CD8-positive, alpha-beta memory T cell (primary cell): ENCODE results near the gene PIEZO2. TPM values are rescaled to one million over a fixed set of nuclear protein-coding genes. Genes with fewer than 3 reads are reported as not detected.
"Not testable (repeated sequence)": the region's sequence is repeated elsewhere in the genome, so short reads cannot be mapped to it uniquely, and the experiment has no call there.

ENCODE experiments used
- CTCF ChIA-PET: fragments of 350-600 bp; sonication (Branson Sonifier 250); formaldehyde crosslinking; loops from one replicate; lab custom pipeline; 2021; ENCODE audit warnings: antibody characterized with exemption; lab: Charles Lee
- POLR2A ChIA-PET: fragments of 350-600 bp; sonication (Branson Sonifier 250); formaldehyde crosslinking; loops from one replicate; lab custom pipeline; 2021; ENCODE audit warnings: antibody characterized with exemption; lab: Charles Lee
- DNase-seq, 5 donors: peaks; one replicate each; pipeline versions ENCODE4 v3.0.0 to v3.0.0-alpha.2; 2020 to 2022; ENCODE audit warnings: mixed read lengths in 1 of 5
- H3K27ac ChIP-seq: one replicate; pipeline ENCODE4 v1.7.0; 2013; ENCODE audit warnings: low read depth, mild to moderate bottlenecking, low read length, moderate library complexity
- H3K27me3 ChIP-seq: 2 replicates; pipeline ENCODE4 v1.7.0; 2013; ENCODE audit warnings: low read length, mild to moderate bottlenecking; ENCODE audit not compliant: insufficient read depth, poor library complexity, severe bottlenecking
- H3K36me3 ChIP-seq: 2 replicates; pipeline ENCODE4 v1.7.0; 2013; ENCODE audit warnings: mild to moderate bottlenecking, low read length, moderate library complexity; ENCODE audit not compliant: insufficient read depth
- H3K4me1 ChIP-seq: 2 replicates; pipeline ENCODE4 v1.7.0; 2013; ENCODE audit warnings: mild to moderate bottlenecking, low read length, moderate library complexity; ENCODE audit not compliant: insufficient read depth
- H3K4me3 ChIP-seq: 2 replicates; pipeline ENCODE4 v1.7.0; 2013; ENCODE audit warnings: mild to moderate bottlenecking, low read length
- H3K9me3 ChIP-seq: 2 replicates; pipeline ENCODE4 v1.7.0; 2013; ENCODE audit warnings: mild to moderate bottlenecking, low read length
- H3K27ac Mint-ChIP-seq, 8 donors: one replicate each; pipeline ENCODE4 v1.8.0; 2020 to 2021; ENCODE audit warnings: mixed read lengths in 8 of 8, mild to moderate bottlenecking in 6 of 8, inconsistent platforms in 3 of 8, moderate library complexity in 3 of 8
- H3K27me3 Mint-ChIP-seq, 2 donors: one replicate each; pipeline ENCODE4 v1.8.0; 2020 to 2021; ENCODE audit warnings: mixed read lengths in 2 of 2, mild to moderate bottlenecking in 1 of 2, moderate library complexity in 1 of 2
- H3K36me3 Mint-ChIP-seq, 3 donors: one replicate each; pipeline ENCODE4 v1.8.0; 2020 to 2021; ENCODE audit warnings: mixed read lengths in 3 of 3, inconsistent platforms in 1 of 3, mild to moderate bottlenecking in 1 of 3
- H3K4me1 Mint-ChIP-seq, 3 donors: one replicate each; pipeline ENCODE4 v1.8.0; 2020 to 2021; ENCODE audit warnings: mixed read lengths in 3 of 3, inconsistent platforms in 1 of 3, mild to moderate bottlenecking in 1 of 3
- H3K4me3 Mint-ChIP-seq, 7 donors: one replicate each; pipeline ENCODE4 v1.8.0; 2020 to 2021; ENCODE audit warnings: mixed read lengths in 7 of 7, mild to moderate bottlenecking in 6 of 7, moderate library complexity in 4 of 7, inconsistent platforms in 2 of 7
- H3K9me3 Mint-ChIP-seq, 5 donors: one replicate each; pipeline ENCODE4 v1.8.0; 2020 to 2022; ENCODE audit warnings: mixed read lengths in 5 of 5, mild to moderate bottlenecking in 3 of 5, moderate library complexity in 2 of 5, inconsistent platforms in 1 of 5
- polyA plus RNA-seq: library from polyadenylated mRNA; unstranded; fragments of 300-500 nt; fragmentation: Illumina TruSeq; gene quantifications from one replicate; pipeline ENCODE4 v1.2.3, GENCODE V29; 2021
- total RNA-seq, 2 experiments: library from RNA; stranded (reverse); gene quantifications; one replicate each; pipeline ENCODE4 v1.2.3, GENCODE V29; 2021

Gene PIEZO2
- total and polyA plus RNA-seq, 3 experiments from 2014 or later = not detected

- no peak for DNase-seq
- Histone ChIP-seq H3K27ac (no peak overlapping the region), H3K4me1 (no peaks in the 10 kb centered on the region), H3K36me3 (no peaks in the 10 kb centered on the region), H3K9me3 (no peaks in the 10 kb centered on the region), H3K27me3 (no peaks in the 10 kb centered on the region), H3K4me3 (no peak overlapping the region)
- POLR2A ChIA-PET = no interaction called here
- Mint-ChIP-seq H3K4me1 (no peaks in the 10 kb centered on the region), H3K4me3 (no peak overlapping the region), H3K9me3 (peaks cover 0 to 2% (median 0%) of the 10 kb centered on the region in 5 donors), H3K27me3 (no peaks in the 10 kb centered on the region), H3K27ac (no peak overlapping the region), H3K36me3 (no peaks in the 10 kb centered on the region)
- CTCF ChIA-PET = interaction anchor here (0.9 to 1.4 kb wide), 3 partner anchors 9 to 1187 kb away, joined by 3 to 4 read pairs (median 3); no protein-coding TSS in a partner anchor
These were observed 297.5 kb downstream of the PIEZO2 start for GRCh38 chr18:10851824-10852319.

- POLR2A ChIA-PET = no interaction called here
- H3K9me3 ChIP-seq = no peaks in the 10 kb centered on the region
- Mint-ChIP-seq H3K27me3 (peaks cover 0 to 3% of the 10 kb centered on the region in 2 donors), H3K4me3 (no peak overlapping the region), H3K27ac (no peak overlapping the region), H3K4me1 (no peaks in the 10 kb centered on the region), H3K9me3 (peaks cover 0 to 2% (median 0%) of the 10 kb centered on the region in 5 donors), H3K36me3 (no peaks in the 10 kb centered on the region)
- no peak overlapping the region for H3K4me3 ChIP-seq
- H3K27me3 ChIP-seq = no peaks in the 10 kb centered on the region
- DNase-seq = no peak
- CTCF ChIA-PET = interaction anchor here (0.9 to 1.4 kb wide), 2 partner anchors 8 to 1188 kb away, joined by 3 to 4 read pairs; no protein-coding TSS in a partner anchor
- H3K27ac ChIP-seq = no peak overlapping the region
- H3K4me1 ChIP-seq = no peaks in the 10 kb centered on the region
- H3K36me3 ChIP-seq = no peaks in the 10 kb centered on the region
These were observed 298.5 kb downstream of the PIEZO2 start for GRCh38 chr18:10850840-10851239.

GRCh38 chr18:10850216-10850615, 299.2 kb downstream of the PIEZO2 start:
- Histone ChIP-seq H3K27me3 (no peaks in the 10 kb centered on the region), H3K4me3 (no peak overlapping the region), H3K9me3 (no peaks in the 10 kb centered on the region), H3K4me1 (no peaks in the 10 kb centered on the region), H3K27ac (no peak overlapping the region), H3K36me3 (no peaks in the 10 kb centered on the region)
- H3K36me3 Mint-ChIP-seq = no peaks in the 10 kb centered on the region
- no peak overlapping the region for H3K27ac Mint-ChIP-seq
- ChIA-PET POLR2A (no interaction called here), CTCF (no interaction called here)
- peaks cover 0 to 2% (median 0%) of the 10 kb centered on the region in 5 donors for H3K9me3 Mint-ChIP-seq
- no peak overlapping the region for H3K4me3 Mint-ChIP-seq
- no peak for DNase-seq
- H3K27me3 Mint-ChIP-seq = peaks cover 0 to 3% of the 10 kb centered on the region in 2 donors
- no peaks in the 10 kb centered on the region for H3K4me1 Mint-ChIP-seq

GRCh38 chr18:10847907-10848306, 301.5 kb downstream of the PIEZO2 start:
- Histone ChIP-seq H3K9me3 (no peaks in the 10 kb centered on the region), H3K36me3 (no peaks in the 10 kb centered on the region), H3K27me3 (no peaks in the 10 kb centered on the region), H3K27ac (no peak overlapping the region), H3K4me3 (no peak overlapping the region), H3K4me1 (no peaks in the 10 kb centered on the region)
- Mint-ChIP-seq H3K36me3 (no peaks in the 10 kb centered on the region), H3K4me3 (no peak overlapping the region), H3K9me3 (peaks cover 0 to 2% (median 0%) of the 10 kb centered on the region in 5 donors), H3K27ac (no peak overlapping the region), H3K4me1 (no peaks in the 10 kb centered on the region), H3K27me3 (peaks cover 0 to 3% of the 10 kb centered on the region in 2 donors)
- POLR2A ChIA-PET = no interaction called here
- CTCF ChIA-PET = no interaction called here
- DNase-seq = no peak

- no peaks in the 10 kb centered on the region for H3K27me3 ChIP-seq
- peaks cover 0 to 2% (median under 1%) of the 10 kb centered on the region in 5 donors for H3K9me3 Mint-ChIP-seq
- POLR2A ChIA-PET = no interaction called here
- DNase-seq = no peak
- no peak overlapping the region for H3K4me3 Mint-ChIP-seq
- H3K4me1 ChIP-seq = no peaks in the 10 kb centered on the region
- no peaks in the 10 kb centered on the region for H3K9me3 ChIP-seq
- peaks cover 2 to 3% of the 10 kb centered on the region in 2 donors for H3K27me3 Mint-ChIP-seq
- H3K27ac ChIP-seq = no peak overlapping the region
- no peaks in the 10 kb centered on the region for H3K36me3 Mint-ChIP-seq
- H3K4me1 Mint-ChIP-seq = no peaks in the 10 kb centered on the region
- H3K36me3 ChIP-seq = no peaks in the 10 kb centered on the region
- no peak overlapping the region for H3K4me3 ChIP-seq
- H3K27ac Mint-ChIP-seq = no peak overlapping the region
- CTCF ChIA-PET = no interaction called here
These were observed 302.0 kb downstream of the PIEZO2 start for GRCh38 chr18:10847408-10847790.

- peaks cover 0 to 2% (median 2%) of the 10 kb centered on the region in 5 donors for H3K9me3 Mint-ChIP-seq
- Histone ChIP-seq H3K4me1 (no peaks in the 10 kb centered on the region), H3K27ac (no peak overlapping the region), H3K36me3 (no peaks in the 10 kb centered on the region), H3K4me3 (no peak overlapping the region), H3K9me3 (no peaks in the 10 kb centered on the region), H3K27me3 (no peaks in the 10 kb centered on the region)
- POLR2A ChIA-PET = no interaction called here
- CTCF ChIA-PET = no interaction called here
- H3K27ac Mint-ChIP-seq = no peak overlapping the region
- no peak for DNase-seq
- no peak overlapping the region for H3K4me3 Mint-ChIP-seq
- H3K27me3 Mint-ChIP-seq = peaks cover 2 to 3% of the 10 kb centered on the region in 2 donors
- H3K4me1 Mint-ChIP-seq = no peaks in the 10 kb centered on the region
- no peaks in the 10 kb centered on the region for H3K36me3 Mint-ChIP-seq
These were observed 302.5 kb downstream of the PIEZO2 start for GRCh38 chr18:10846657-10847407.

- H3K9me3 ChIP-seq, CTCF ChIA-PET, H3K4me3 Mint-ChIP-seq, H3K4me1 Mint-ChIP-seq, H3K36me3 ChIP-seq, H3K4me1 ChIP-seq, H3K27me3 ChIP-seq, H3K36me3 Mint-ChIP-seq, POLR2A ChIA-PET, H3K27ac Mint-ChIP-seq, H3K4me3 ChIP-seq, H3K27ac ChIP-seq, H3K27me3 Mint-ChIP-seq, H3K9me3 Mint-ChIP-seq, DNase-seq: not testable (repeated sequence)
These were observed 303.3 kb downstream of the PIEZO2 start for GRCh38 chr18:10846035-10846434.

GRCh38 chr18:10843565-10843964, 305.8 kb downstream of the PIEZO2 start:
- DNase-seq = no peak
- CTCF ChIA-PET = interaction anchor here (1.7 kb wide), 1 partner anchor 8 kb away, joined by 4 read pairs; no protein-coding TSS in a partner anchor
- Histone ChIP-seq H3K36me3 (no peaks in the 10 kb centered on the region), H3K27ac (no peak overlapping the region), H3K4me1 (no peaks in the 10 kb centered on the region), H3K27me3 (no peaks in the 10 kb centered on the region), H3K4me3 (no peak overlapping the region), H3K9me3 (no peaks in the 10 kb centered on the region)
- H3K4me1 Mint-ChIP-seq = no peaks in the 10 kb centered on the region
- peaks cover 0 to 2% (median 0%) of the 10 kb centered on the region in 5 donors for H3K9me3 Mint-ChIP-seq
- no peaks in the 10 kb centered on the region for H3K36me3 Mint-ChIP-seq
- peaks cover 4 to 7% of the 10 kb centered on the region in 2 donors for H3K27me3 Mint-ChIP-seq
- POLR2A ChIA-PET = no interaction called here
- no peak overlapping the region for H3K4me3 Mint-ChIP-seq
- H3K27ac Mint-ChIP-seq = no peak overlapping the region
